ENCODE measurements around the gene PRR13. TPM values are rescaled to one million over a fixed set of nuclear protein-coding genes. Genes with fewer than 3 reads are reported as not detected.

The PRR13 gene
- total RNA-seq: 15.9 TPM in 2 replicates

GRCh38 chr12:53441040-53441833 lies at the start of gene PRR13:
TSS of gene PRR13 (plus strand) at chr12:53441734. CDS start at chr12:53442715, 981 bp downstream.

GRCh38 chr12:53423597-53423996 lies 17.9 kb upstream of the PRR13 start, which contains the start of gene AMHR2:
TSS of gene AMHR2 (plus strand) at chr12:53423855. CDS start at chr12:53423935, 80 bp downstream.

GRCh38 chr12:53451661-53452158 lies 10.2 kb downstream of the PRR13 start, which contains the start of gene PCBP2:
TSS of gene PCBP2 (plus strand) at chr12:53452102. CDS start at chr12:53454801, 2,699 bp downstream.

Other genes starting within 250 kb of the PRR13 start
- 0.49 TPM in 1 of 2 replicates, not detected in the other for gene ITGB7, start 234.5 kb upstream of the PRR13 start, total RNA-seq
- gene RARG, start 209.5 kb upstream of the PRR13 start, total RNA-seq: 8.9 and 16.0 TPM in 2 replicates
- gene ESPL1, start 173.4 kb upstream of the PRR13 start, total RNA-seq: 8.7 and 9.4 TPM in 2 replicates
- gene PFDN5, start 146.2 kb upstream of the PRR13 start, total RNA-seq: 379 and 467 TPM in 2 replicates
- gene MYG1, start 142.0 kb upstream of the PRR13 start, total RNA-seq: 26.3 and 37.1 TPM in 2 replicates
- gene AAAS, start 120.1 kb upstream of the PRR13 start, total RNA-seq: 26.6 and 42.4 TPM in 2 replicates
- gene SP7, start 105.4 kb upstream of the PRR13 start, total RNA-seq: not detected in 2 replicates
- gene SP1, start 61.6 kb upstream of the PRR13 start, total RNA-seq: 21.0 and 37.1 TPM in 2 replicates
- gene AMHR2, start 17.9 kb upstream of the PRR13 start, total RNA-seq: not detected in 2 replicates
- gene PCBP2, start 10.4 kb downstream of the PRR13 start, total RNA-seq: 265 and 440 TPM in 2 replicates
- 11.7 and 12.4 TPM in 2 replicates for gene MAP3K12, start 57.7 kb downstream of the PRR13 start, total RNA-seq
- gene TARBP2, start 59.5 kb downstream of the PRR13 start, total RNA-seq: 41.0 and 43.8 TPM in 2 replicates
- not detected in 2 replicates for gene NPFF, start 65.8 kb downstream of the PRR13 start, total RNA-seq
- gene ATF7, start 184.6 kb downstream of the PRR13 start, total RNA-seq: 7.1 and 19.1 TPM in 2 replicates
- 93.1 and 123 TPM in 2 replicates for gene ATP5MC2, start 234.3 kb downstream of the PRR13 start, total RNA-seq

Data from bladder microvascular endothelial cell (primary cell).